Prostate gland (tissue), 2 donors: Measurements from ENCODE around the gene SPHKAP. TPM values are rescaled to one million over a fixed set of nuclear protein-coding genes. Genes with fewer than 3 reads are reported as not detected.

Experiments used
- DNase-seq: peaks from one replicate; pipeline ENCODE4 v3.0.0-alpha.2; 2019; ENCODE audit warnings: low spot score
- H3K27ac ChIP-seq, 2 donors: fragments of 200-600 bp; sonication (generic); 2 replicates each; pipeline ENCODE4 v1.5.1; 2017 to 2019
- H3K27me3 ChIP-seq: fragments of 200-600 bp; sonication (generic); replicated peaks from 2 replicates; pipeline ENCODE4 v1.5.1; 2019; ENCODE audit not compliant: insufficient read depth
- H3K36me3 ChIP-seq, 2 donors: fragments of 200-600 bp; sonication (generic); 1 replicate in 1 of 2; 2 replicates in 1 of 2; pipeline versions ENCODE4 v1.5.1 to v1.8.1; 2017 to 2019
- H3K4me1 ChIP-seq: fragments of 200-600 bp; sonication (generic); replicated peaks from 2 replicates; pipeline ENCODE4 v1.5.1; 2019
- H3K4me3 ChIP-seq, 2 donors: fragments of 200-600 bp; sonication (generic); 2 replicates each; pipeline ENCODE4 v1.5.1; 2017 to 2019
- H3K9me3 ChIP-seq: fragments of 200-600 bp; sonication (generic); 2 replicates; pipeline ENCODE4 v1.5.1; 2017
- CTCF ChIP-seq, 4 experiments: fragments of 200-600 bp in 2 of 4; fragments of 450-650 bp in 2 of 4; sonication (generic) in 2 of 4; IDR thresholded peaks; 1 replicate in 3 of 4; 2 replicates in 1 of 4; pipeline ENCODE4 v1.5.1; 2016 to 2019; ENCODE audit warnings: antibody characterized with exemption in 4 of 4, mild to moderate bottlenecking in 2 of 4, moderate library complexity in 2 of 4
- POLR2A ChIP-seq: fragments of 450-650 bp; IDR thresholded peaks from one replicate; pipeline ENCODE4 v1.6.1; 2016; ENCODE audit warnings: antibody characterized with exemption, mild to moderate bottlenecking
- POLR2AphosphoS5 ChIP-seq: sonication (generic); formaldehyde crosslinking; IDR thresholded peaks from one replicate; pipeline ENCODE4 v1.6.1; 2017; ENCODE audit warnings: antibody characterized with exemption
- WGBS: methylation state at CpG from one replicate; pipeline ENCODE4 v1.1.5; 2018; 5-methylcytosine and 5-hydroxymethylcytosine counted together
- intact Hi-C: fragments of 100-400 bp; cut with DNase I; formaldehyde crosslinking; loops from one replicate; pipeline ENCODE4 v1.14.2; 2022
- total RNA-seq, 2 donors: library from RNA; depleted of rRNA; stranded (reverse); fragments of >200 nt; gene quantifications; one replicate each; pipeline ENCODE4 v1.1.0, GENCODE V29; 2016

The SPHKAP gene
- total RNA-seq, 2 donors from 2014 or later, result 0.09 to 0.57 TPM

- Histone ChIP-seq H3K9me3 (no peaks in the 10 kb centered on the region), H3K4me1 (no peaks in the 10 kb centered on the region), H3K27ac (no peak overlapping the region), H3K36me3 (no peaks in the 10 kb centered on the region), H3K27me3 (no peaks in the 10 kb centered on the region), H3K4me3 (no peak overlapping the region)
- intact Hi-C loops, result no loop called here
- TF ChIP-seq POLR2AphosphoS5 (no peak), CTCF (IDR thresholded peaks at IDR 0.05) (no peak), POLR2A (no peak)
- 76% methylated on average over 5 of the region's 5 CpGs for WGBS
- no peak for DNase-seq
Observed at GRCh38 chr2:228103379-228103778, 78.1 kb downstream of the SPHKAP start.

DNA sequence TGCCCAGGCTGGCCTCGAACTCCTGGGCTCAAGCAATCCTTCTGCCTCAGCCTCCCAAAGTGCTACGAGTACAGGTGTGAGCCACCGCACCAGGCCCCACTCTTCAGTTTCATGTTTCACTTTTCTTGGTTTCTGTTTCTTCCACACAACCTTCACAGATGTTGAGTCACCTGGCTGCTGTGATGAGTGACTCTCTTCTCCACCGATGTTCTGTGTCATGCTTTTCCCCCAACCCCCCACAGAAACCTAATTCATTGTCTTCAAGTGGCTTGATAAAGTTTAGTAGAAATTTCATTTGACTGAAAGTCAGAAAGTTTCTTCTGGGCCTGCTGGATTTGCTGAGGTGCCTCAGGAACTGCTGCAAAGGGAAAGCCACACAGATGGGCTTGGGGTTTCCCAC lies 78.5 kb downstream of the SPHKAP start:
- H3K27me3 ChIP-seq, result no peaks in the 10 kb centered on the region
- no peak overlapping the region for H3K27ac ChIP-seq
- no peak overlapping the region for H3K4me3 ChIP-seq
- WGBS, result 92% methylated on average over 4 of the region's 4 CpGs
- DNase-seq, result no peak
- no peaks in the 10 kb centered on the region for H3K36me3 ChIP-seq
- no peak for TF ChIP-seq POLR2A
- no peak for TF ChIP-seq POLR2AphosphoS5
- no peak for TF ChIP-seq CTCF (IDR thresholded peaks at IDR 0.05)
- no peaks in the 10 kb centered on the region for H3K9me3 ChIP-seq
- intact Hi-C loops, result no loop called here
- no peaks in the 10 kb centered on the region for H3K4me1 ChIP-seq

DNA sequence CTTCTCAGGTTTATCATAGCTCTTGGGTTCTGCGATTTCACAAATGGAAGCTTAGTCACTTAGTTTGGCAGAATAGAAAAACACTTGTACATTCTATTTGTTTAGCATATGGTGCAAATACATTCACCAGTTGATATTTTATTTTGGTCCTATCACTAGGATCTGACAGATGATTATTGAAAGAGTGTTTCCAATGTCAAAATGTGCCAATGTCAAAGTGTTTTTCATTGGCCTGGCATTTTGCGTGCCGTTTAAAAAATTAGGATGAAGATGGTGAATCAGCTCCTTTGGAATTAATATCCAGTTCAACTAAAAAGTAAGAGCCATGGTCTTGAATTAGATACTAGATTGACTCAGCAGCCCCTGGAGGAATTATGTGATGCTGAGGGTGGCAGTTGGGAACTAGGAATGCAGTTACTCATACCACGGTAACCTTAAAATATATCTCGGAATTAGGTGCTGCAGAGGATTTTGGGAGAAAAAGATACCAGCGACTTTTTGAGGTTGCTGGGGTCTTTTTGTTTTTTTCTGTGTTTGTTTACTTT lies 87.0 kb downstream of the SPHKAP start:
- WGBS, result 87% methylated on average over 6 of the region's 6 CpGs
- DNase-seq, result no peak
- intact Hi-C loops, result no loop called here
- Histone ChIP-seq H3K27ac (no peak overlapping the region), H3K27me3 (no peaks in the 10 kb centered on the region), H3K4me3 (no peak overlapping the region), H3K4me1 (no peaks in the 10 kb centered on the region), H3K36me3 (no peaks in the 10 kb centered on the region), H3K9me3 (no peaks in the 10 kb centered on the region)
- TF ChIP-seq POLR2AphosphoS5, result no peak
- no peak for TF ChIP-seq CTCF (IDR thresholded peaks at IDR 0.05)
- TF ChIP-seq POLR2A, result no peak

DNA sequence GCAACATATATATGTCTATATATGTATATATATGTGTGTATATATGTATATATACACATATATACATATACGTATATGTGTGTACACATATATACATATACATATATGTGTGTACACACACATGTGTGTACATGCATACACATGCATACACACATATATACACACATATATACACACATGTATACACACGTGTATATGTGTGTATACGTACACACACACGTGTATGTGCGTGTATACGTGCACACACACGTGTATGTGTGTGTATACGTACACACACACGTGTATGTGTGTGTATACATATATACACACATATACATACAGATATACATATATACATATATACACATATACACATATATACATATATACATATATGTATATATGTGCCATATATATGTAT lies 89.4 kb downstream of the SPHKAP start:
- Histone ChIP-seq H3K9me3 (no peaks in the 10 kb centered on the region), H3K27ac (no peak overlapping the region), H3K36me3 (no peaks in the 10 kb centered on the region), H3K4me1 (no peaks in the 10 kb centered on the region), H3K27me3 (no peaks in the 10 kb centered on the region), H3K4me3 (no peak overlapping the region)
- intact Hi-C loops, result no loop called here
- DNase-seq, result no peak
- 77% methylated on average over 9 of the region's 9 CpGs for WGBS
- TF ChIP-seq POLR2A (no peak), POLR2AphosphoS5 (no peak)

- WGBS, result 94% methylated on average over 4 of the region's 4 CpGs
Observed at GRCh38 chr2:228086561-228086960, 94.9 kb downstream of the SPHKAP start.

More at GRCh38 chr2:228086561-228086960, 94.9 kb downstream of the SPHKAP start:
- no peaks in the 10 kb centered on the region for H3K36me3 ChIP-seq
- no peaks in the 10 kb centered on the region for H3K4me1 ChIP-seq
- H3K4me3 ChIP-seq, result no peak overlapping the region
- DNase-seq, result no peak
- H3K9me3 ChIP-seq, result no peaks in the 10 kb centered on the region
- H3K27ac ChIP-seq, result no peak overlapping the region
- intact Hi-C loops, result no loop called here
- no peaks in the 10 kb centered on the region for H3K27me3 ChIP-seq
- TF ChIP-seq POLR2A (no peak), POLR2AphosphoS5 (no peak), CTCF (IDR thresholded peaks at IDR 0.05) (no peak)
